ENCODE results near the gene VEGFC. TPM values are rescaled to one million over a fixed set of nuclear protein-coding genes. Genes with fewer than 3 reads are reported as not detected.
A peak's percentile ranks its signal among the peaks of the same experiment; 100 is the strongest.

The VEGFC gene
- total RNA-seq, 1 donor from 2014 or later = 7.5 TPM

GRCh38 chr4:176790398-176790797, 2.3 kb downstream of the VEGFC start:
- TF ChIP-seq, protein P1, sequence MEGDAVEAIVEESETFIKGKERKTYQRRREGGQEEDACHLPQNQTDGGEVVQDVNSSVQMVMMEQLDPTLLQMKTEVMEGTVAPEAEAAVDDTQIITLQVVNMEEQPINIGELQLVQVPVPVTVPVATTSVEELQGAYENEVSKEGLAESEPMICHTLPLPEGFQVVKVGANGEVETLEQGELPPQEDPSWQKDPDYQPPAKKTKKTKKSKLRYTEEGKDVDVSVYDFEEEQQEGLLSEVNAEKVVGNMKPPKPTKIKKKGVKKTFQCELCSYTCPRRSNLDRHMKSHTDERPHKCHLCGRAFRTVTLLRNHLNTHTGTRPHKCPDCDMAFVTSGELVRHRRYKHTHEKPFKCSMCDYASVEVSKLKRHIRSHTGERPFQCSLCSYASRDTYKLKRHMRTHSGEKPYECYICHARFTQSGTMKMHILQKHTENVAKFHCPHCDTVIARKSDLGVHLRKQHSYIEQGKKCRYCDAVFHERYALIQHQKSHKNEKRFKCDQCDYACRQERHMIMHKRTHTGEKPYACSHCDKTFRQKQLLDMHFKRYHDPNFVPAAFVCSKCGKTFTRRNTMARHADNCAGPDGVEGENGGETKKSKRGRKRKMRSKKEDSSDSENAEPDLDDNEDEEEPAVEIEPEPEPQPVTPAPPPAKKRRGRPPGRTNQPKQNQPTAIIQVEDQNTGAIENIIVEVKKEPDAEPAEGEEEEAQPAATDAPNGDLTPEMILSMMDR (IDR thresholded peaks at IDR 0.05; ENCODE audit: borderline replicate concordance) = no peak
- H3K9me3 ChIP-seq (replicated peaks) = no peaks in the 10 kb centered on the region
- peaks cover 21% of the 10 kb centered on the region for H3K4me1 ChIP-seq
- DNase-seq = no peak
- intact Hi-C loops (cut with micrococcal nuclease) = loop anchor here (10.0 kb wide), 1 partner anchor 406 kb away; no protein-coding TSS in a partner anchor
- peak overlapping the region; percentile 86 for H3K27ac ChIP-seq (replicated peaks)
- H3K4me3 ChIP-seq = peak overlapping the region; percentile 85
- peaks cover 17% of the 10 kb centered on the region for H3K27me3 ChIP-seq (ENCODE audit: low read depth)
- no peaks in the 10 kb centered on the region for H3K36me3 ChIP-seq

DNA sequence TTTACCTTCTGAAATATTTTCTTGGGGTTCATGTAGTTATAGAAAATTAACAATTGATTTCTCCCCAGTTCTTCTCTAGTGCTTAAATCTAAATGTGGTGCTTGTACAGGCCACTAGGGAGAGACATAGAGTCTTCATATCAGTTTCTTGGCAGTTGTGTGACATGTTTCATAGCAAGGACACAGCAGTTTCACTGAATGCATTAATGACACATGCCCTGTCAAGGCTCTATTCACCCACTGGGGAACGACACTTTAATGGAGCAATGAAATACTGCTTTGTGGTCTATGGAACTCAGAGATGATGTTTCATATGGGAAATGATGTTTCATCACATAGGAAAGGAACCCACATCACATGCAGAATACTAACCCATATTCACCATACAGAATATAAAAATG, 2.8 kb downstream of the VEGFC start:
- H3K4me1 ChIP-seq = peaks cover 21% of the 10 kb centered on the region
- peak overlapping the region; percentile 85 for H3K4me3 ChIP-seq
- no peak for DNase-seq
- intact Hi-C loops (cut with micrococcal nuclease) = loop anchor here (10.0 kb wide), 1 partner anchor 405 kb away; no protein-coding TSS in a partner anchor
- H3K36me3 ChIP-seq = no peaks in the 10 kb centered on the region
- H3K27ac ChIP-seq (replicated peaks) = peak overlapping the region; percentile 86
- H3K9me3 ChIP-seq (replicated peaks) = no peaks in the 10 kb centered on the region
- H3K27me3 ChIP-seq (ENCODE audit: low read depth) = peaks cover 17% of the 10 kb centered on the region
- TF ChIP-seq, protein P1 (IDR thresholded peaks at IDR 0.05; ENCODE audit: borderline replicate concordance) = peak; percentile 74

- intact Hi-C loops (cut with micrococcal nuclease) = no loop called here
- Histone ChIP-seq H3K36me3 (no peaks in the 10 kb centered on the region), H3K27ac (replicated peaks) (peak overlapping the region; percentile 50), H3K9me3 (replicated peaks) (no peaks in the 10 kb centered on the region), H3K4me1 (peaks cover 21% of the 10 kb centered on the region), H3K27me3 (ENCODE audit: low read depth) (peaks cover 17% of the 10 kb centered on the region), H3K4me3 (peak overlapping the region; percentile 85)
- TF ChIP-seq, protein P1 (IDR thresholded peaks at IDR 0.05; ENCODE audit: borderline replicate concordance) = no peak
- DNase-seq = no peak
Observed at GRCh38 chr4:176788971-176789370, 3.8 kb downstream of the VEGFC start.

DNA sequence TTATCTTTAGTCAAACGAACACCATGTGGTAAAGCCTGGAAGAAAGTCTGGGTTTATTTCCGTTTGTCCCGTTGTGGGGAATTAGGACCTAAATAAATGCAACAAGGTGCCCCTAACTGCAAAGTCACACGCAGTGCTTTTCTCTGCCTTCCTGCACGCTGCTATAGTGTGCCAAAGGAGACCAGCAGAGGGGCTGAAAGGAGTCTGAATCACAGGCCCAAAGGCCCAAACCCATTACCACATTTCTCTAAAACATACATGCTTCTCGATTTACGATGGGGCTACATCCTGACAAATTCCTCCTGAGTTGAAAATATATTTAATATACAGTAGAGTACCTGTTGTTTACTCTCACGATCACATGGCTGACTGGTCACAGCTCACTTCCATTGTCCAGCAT, 4.5 kb downstream of the VEGFC start:
- Histone ChIP-seq H3K36me3 (no peaks in the 10 kb centered on the region), H3K9me3 (replicated peaks) (no peaks in the 10 kb centered on the region), H3K4me1 (peaks cover 22% of the 10 kb centered on the region), H3K27ac (replicated peaks) (peak overlapping the region; percentile 50), H3K27me3 (ENCODE audit: low read depth) (peaks cover 17% of the 10 kb centered on the region), H3K4me3 (peak overlapping the region; percentile 85)
- no peak for DNase-seq
- intact Hi-C loops (cut with micrococcal nuclease) = no loop called here
- TF ChIP-seq, protein P1 (IDR thresholded peaks at IDR 0.05; ENCODE audit: borderline replicate concordance) = no peak

DNA sequence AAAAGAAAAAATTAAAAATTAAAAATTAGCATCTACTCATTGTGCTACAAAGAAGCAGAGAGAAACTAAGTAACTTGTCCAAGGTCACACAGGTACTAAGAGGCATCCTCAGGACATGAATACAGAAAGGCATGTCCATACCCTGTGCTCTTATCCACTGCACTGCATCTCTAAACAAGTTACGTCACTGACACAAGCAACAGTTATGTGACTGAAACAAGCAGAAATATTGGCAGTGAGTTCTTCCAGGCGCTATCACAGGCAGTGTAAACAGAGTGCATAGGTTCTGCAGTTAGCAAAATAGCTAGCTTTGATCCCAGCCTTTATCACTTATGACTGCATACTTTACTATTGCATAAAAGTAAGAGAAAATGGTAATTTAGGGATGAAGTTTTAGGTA, 7.9 kb downstream of the VEGFC start:
- Histone ChIP-seq H3K4me1 (peaks cover 31% of the 10 kb centered on the region), H3K27me3 (ENCODE audit: low read depth) (no peaks in the 10 kb centered on the region), H3K4me3 (no peak overlapping the region), H3K9me3 (replicated peaks) (no peaks in the 10 kb centered on the region), H3K36me3 (no peaks in the 10 kb centered on the region), H3K27ac (replicated peaks) (no peak overlapping the region)
- TF ChIP-seq, protein P1 (IDR thresholded peaks at IDR 0.05; ENCODE audit: borderline replicate concordance) = no peak
- intact Hi-C loops (cut with micrococcal nuclease) = no loop called here
- DNase-seq = no peak

All from left ventricle myocardium inferior (tissue), 1 donor.